Activated naive CD4-positive, alpha-beta T cell treated with anti-CD3 and anti-CD28 coated beads, Interleukin-2, amount 10 ng/mL, durations not matched to agents 5 hours and 36 hours (primary cell): ENCODE measurements around the gene BACE1-AS. TPM values are rescaled to one million over a fixed set of nuclear protein-coding genes. Genes with fewer than 3 reads are reported as not detected.

Source experiments
- total RNA-seq, 2 experiments: library from RNA; stranded (reverse); gene quantifications; one replicate each; pipeline ENCODE4 v1.2.3, GENCODE V29; 2021

BACE1-AS gene
- total RNA-seq, result 1 to 10 TPM; 6.0 to 7.1 TPM

DNA sequence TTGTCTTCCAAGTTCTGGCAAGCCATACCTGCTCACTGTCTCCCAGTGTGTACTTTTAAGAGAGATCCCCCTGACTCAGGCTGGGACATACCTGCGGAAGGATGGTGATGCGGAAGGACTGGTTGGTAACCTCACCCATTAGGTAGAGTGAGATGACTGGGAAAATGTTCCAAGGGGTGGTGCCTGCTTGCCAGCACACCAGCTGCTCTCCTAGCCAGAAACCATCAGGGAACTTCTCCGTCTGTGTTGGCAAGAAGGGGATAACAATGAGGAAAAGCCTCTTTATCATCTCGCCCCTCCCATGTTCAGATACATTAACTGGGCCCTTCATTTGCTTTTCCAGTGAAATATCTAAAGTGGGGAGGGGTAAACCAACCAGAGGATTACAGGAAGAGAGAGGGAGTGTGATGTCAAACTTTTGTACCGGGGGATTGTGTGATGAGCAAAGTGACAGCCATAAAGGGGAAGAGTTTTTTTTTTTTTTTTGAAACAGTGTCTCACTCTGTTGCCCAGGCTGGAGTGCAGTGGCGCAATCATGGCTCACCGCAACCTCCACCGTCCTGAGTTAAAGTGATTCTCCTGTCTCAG lies at the start of gene BACE1-AS:
Gene BACE1-AS (plus strand): TSS at position 538 of the 588 bp plus-strand sequence.

DNA sequence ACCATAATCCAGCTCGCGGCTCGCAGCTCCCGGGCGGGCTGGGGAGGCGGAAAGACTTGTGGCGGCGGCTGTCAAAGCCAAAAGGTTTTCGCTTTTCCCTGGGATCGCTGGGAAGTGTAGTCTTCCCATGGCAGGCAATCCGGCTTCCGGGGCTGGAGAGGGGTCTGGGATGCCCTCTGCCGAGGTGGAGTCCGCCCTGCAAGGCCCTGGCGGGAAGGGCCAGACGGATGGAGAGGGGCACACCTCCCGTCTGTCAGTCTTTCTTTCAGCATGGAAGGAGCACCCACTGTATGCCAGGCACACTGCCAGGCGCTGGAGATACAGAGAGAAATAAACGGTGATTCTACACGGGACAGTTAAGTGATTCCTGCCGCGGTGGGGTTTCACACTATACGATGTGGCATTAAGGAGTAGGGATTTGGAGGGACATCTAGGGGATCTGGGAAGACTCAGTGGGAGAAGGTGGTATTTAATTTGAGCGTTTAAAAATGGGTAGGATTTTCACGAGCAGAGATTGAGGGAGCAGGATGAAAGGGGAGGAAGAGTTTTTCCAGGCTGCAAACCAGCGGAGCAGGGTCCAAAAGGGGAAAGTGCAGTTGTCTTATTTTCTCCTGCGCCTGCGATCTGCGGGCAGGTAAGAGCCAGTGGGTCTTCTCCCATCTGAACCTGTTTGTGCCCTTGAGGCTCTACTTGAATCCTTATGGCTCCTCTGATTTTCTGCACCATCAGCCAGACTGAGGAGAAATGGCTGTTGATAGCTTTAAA lies 25.2 kb downstream of the BACE1-AS start, which contains the start of gene BACE1:
Gene BACE1 (minus strand): TSS at position 60 of the 765 bp plus-strand sequence. CDS start 461 bp downstream, outside the sequence.

DNA sequence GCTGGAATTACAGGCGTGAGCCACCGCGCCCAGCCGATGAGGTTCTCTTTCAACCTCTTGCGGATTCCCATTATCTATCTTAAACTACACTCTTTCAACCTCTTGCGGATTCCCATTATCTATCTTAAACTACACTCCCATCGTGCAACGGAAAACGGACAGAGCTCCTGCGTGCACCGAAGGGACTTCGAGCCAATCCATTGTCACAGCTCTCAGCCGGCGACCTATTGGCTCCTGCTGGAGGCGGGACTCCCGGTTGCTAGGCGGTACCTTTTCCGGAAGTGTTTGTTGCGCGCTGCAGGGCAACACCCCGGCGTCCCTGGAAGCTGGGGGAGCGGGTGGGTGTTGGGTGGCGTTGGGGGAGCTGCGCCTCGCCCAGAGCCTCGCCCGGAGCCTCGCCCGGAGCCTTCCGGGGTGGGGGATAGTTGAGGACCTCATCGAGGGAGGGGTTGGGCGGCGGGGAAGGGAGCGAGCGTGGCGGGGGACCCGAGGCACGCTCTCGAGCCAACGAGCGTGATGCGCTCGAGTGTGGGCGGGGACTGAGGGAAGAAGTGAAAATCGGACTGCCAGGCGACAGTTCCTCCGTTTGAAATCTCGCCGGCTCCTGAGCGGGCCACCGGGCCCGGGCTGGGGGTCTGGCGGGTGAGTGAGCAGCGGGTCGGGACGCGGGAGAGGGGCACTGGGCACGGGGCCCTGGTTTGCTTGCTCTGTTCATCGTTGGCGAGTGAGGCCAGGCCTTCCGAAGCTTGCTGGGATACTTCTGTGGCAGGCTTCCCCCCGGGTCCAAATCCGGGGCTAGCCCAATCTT lies 36.6 kb downstream of the BACE1-AS start, which contains the start of gene CEP164:
Gene CEP164 (plus strand): TSS at position 288 of the 808 bp plus-strand sequence. CDS start 10,733 bp downstream, outside the sequence.

Other genes starting within 250 kb of the BACE1-AS start
- 10 to 100 TPM; 40.9 to 41.6 TPM for gene SIK3, start 192.9 kb upstream of the BACE1-AS start, total RNA-seq
- 10 to 100 TPM; 48.4 to 50.4 TPM for gene PAFAH1B2, start 147.1 kb upstream of the BACE1-AS start, total RNA-seq
- 10 to 100 TPM; 33.3 to 34.0 TPM for gene SIDT2, start 112.6 kb upstream of the BACE1-AS start, total RNA-seq
- gene TAGLN, start 92.0 kb upstream of the BACE1-AS start, total RNA-seq, result 1 to 10 TPM; 4.6 to 5.4 TPM
- gene PCSK7, start 59.3 kb upstream of the BACE1-AS start, total RNA-seq, result 100 to 1,000 TPM; 195 to 200 TPM
- 10 to 100 TPM; 19.0 to 21.2 TPM for gene RNF214, start 58.7 kb upstream of the BACE1-AS start, total RNA-seq
- under 1 TPM; 0.58 to 0.72 TPM for gene BACE1, start 24.9 kb downstream of the BACE1-AS start, total RNA-seq
- 10 to 100 TPM; 30.0 to 34.5 TPM for gene CEP164, start 36.5 kb downstream of the BACE1-AS start, total RNA-seq